ENCODE measurements around the gene MAML3. TPM values are rescaled to one million over a fixed set of nuclear protein-coding genes. Genes with fewer than 3 reads are reported as not detected.

MAML3 gene
- total and polyA plus RNA-seq, 2 of the 13 experiments (the other 11 are each of a cell fraction or from before 2014, with no cell fraction given) = 0.05 to 0.13 TPM

DNA sequence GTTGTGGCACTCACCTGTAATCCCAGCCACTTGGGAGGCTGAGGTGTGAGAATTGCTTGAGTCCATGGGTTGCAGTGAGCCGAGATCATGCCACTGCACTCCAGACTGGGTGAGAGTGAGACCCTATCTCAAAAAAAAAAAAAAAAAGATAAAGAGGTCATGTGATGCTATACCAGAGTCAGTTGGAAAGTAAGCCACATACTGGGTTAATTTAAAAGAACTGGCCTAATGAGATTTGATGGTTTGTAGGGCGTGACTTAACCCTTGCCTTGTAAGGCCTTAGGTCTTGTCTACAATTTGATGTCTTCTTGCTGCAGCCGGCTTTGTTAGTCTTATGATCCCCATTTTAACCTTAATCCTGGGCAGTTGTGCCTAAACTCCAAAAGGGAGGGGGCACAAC lies 483.2 kb downstream of the MAML3 start:
- 73% methylated on average over 3 of the region's 3 CpGs for WGBS (ENCODE audit: low lambda C conversion rate)

More for the DNA sequence above, 483.2 kb downstream of the MAML3 start:
- intact Hi-C loops (cut with micrococcal nuclease; ENCODE audit: unreplicated experiment) = no loop called here
- Histone ChIP-seq H4K20me1 (ENCODE audit: insufficient read depth, low read length) (peaks cover 68% of the 10 kb centered on the region), H3K36me3 (replicated peaks in 1 of 2; ENCODE audit: control insufficient read depth in 1 of 2, insufficient read depth in 2 of 2, low read length in 2 of 2) (peaks cover 14 to 43% of the 10 kb centered on the region in 2 experiments), H3K9ac (ENCODE audit: insufficient read depth, low read depth, low read length) (peak overlapping the region; percentile 37; the same call in 1 of the 2 replicates), H3K4me3 (replicated peaks in 1 of 3; ENCODE audit: insufficient read depth in 1 of 3, low read depth in 2 of 3, low read length in 3 of 3) (peak overlapping the region in 2 of 3 experiments; percentile 8 to 45; a peak in 2 of 6 replicates), H3K79me2 (ENCODE audit: insufficient read depth, low read length) (peaks cover 100% of the 10 kb centered on the region), H3K27me3 (ENCODE audit: control insufficient read depth in 1 of 2, insufficient read depth in 2 of 2, low read length in 2 of 2) (no peaks in the 10 kb centered on the region; a peak in 1 of 5 replicates), H3K27ac (ENCODE audit: extremely low read length, insufficient read depth, low read length) (peak overlapping the region; percentile 16), H3K4me2 (ENCODE audit: low read depth, low read length) (peak overlapping the region; percentile 86), H3K9me3 (ENCODE audit: low read length) (no peaks in the 10 kb centered on the region), H2AFZ (ENCODE audit: low read length) (no peak overlapping the region), H3K4me1 (ENCODE audit: insufficient read depth, low read length) (peaks cover 84% of the 10 kb centered on the region)
- TF ChIP-seq, protein P1, sequence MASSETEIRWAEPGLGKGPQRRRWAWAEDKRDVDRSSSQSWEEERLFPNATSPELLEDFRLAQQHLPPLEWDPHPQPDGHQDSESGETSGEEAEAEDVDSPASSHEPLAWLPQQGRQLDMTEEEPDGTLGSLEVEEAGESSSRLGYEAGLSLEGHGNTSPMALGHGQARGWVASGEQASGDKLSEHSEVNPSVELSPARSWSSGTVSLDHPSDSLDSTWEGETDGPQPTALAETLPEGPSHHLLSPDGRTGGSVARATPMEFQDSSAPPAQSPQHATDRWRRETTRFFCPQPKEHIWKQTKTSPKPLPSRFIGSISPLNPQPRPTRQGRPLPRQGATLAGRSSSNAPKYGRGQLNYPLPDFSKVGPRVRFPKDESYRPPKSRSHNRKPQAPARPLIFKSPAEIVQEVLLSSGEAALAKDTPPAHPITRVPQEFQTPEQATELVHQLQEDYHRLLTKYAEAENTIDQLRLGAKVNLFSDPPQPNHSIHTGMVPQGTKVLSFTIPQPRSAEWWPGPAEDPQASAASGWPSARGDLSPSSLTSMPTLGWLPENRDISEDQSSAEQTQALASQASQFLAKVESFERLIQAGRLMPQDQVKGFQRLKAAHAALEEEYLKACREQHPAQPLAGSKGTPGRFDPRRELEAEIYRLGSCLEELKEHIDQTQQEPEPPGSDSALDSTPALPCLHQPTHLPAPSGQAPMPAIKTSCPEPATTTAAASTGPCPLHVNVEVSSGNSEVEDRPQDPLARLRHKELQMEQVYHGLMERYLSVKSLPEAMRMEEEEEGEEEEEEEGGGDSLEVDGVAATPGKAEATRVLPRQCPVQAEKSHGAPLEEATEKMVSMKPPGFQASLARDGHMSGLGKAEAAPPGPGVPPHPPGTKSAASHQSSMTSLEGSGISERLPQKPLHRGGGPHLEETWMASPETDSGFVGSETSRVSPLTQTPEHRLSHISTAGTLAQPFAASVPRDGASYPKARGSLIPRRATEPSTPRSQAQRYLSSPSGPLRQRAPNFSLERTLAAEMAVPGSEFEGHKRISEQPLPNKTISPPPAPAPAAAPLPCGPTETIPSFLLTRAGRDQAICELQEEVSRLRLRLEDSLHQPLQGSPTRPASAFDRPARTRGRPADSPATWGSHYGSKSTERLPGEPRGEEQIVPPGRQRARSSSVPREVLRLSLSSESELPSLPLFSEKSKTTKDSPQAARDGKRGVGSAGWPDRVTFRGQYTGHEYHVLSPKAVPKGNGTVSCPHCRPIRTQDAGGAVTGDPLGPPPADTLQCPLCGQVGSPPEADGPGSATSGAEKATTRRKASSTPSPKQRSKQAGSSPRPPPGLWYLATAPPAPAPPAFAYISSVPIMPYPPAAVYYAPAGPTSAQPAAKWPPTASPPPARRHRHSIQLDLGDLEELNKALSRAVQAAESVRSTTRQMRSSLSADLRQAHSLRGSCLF (CRISPR knock-in tag; IDR thresholded peaks at IDR 0.05; ENCODE audit: borderline replicate concordance) = no peak
- TF ChIP-seq RBFOX2 (IDR thresholded peaks at IDR 0.05; ENCODE audit: low read depth, low read length) = 0 out of 2 replicates have a peak, but pooled peaks have one; percentile 18
- TF ChIP-seq CHD2 (IDR thresholded peaks at IDR 0.05; ENCODE audit: low read depth, low read length) = no peak
- TF ChIP-seq MBNL3 (CRISPR knock-in tag; conservative IDR thresholded peaks at IDR 0.05) = no peak
- TF ChIP-seq ZNF652 (CRISPR knock-in tag; IDR thresholded peaks at IDR 0.05; ENCODE audit: borderline replicate concordance, low read depth) = peak; percentile 48
- no peak for TF ChIP-seq ELF1 (CRISPR knock-in tag; IDR thresholded peaks at IDR 0.05)
- TF ChIP-seq ZSCAN12 (CRISPR knock-in tag; IDR thresholded peaks at IDR 0.05) = no peak
- TF ChIP-seq, protein P2, sequence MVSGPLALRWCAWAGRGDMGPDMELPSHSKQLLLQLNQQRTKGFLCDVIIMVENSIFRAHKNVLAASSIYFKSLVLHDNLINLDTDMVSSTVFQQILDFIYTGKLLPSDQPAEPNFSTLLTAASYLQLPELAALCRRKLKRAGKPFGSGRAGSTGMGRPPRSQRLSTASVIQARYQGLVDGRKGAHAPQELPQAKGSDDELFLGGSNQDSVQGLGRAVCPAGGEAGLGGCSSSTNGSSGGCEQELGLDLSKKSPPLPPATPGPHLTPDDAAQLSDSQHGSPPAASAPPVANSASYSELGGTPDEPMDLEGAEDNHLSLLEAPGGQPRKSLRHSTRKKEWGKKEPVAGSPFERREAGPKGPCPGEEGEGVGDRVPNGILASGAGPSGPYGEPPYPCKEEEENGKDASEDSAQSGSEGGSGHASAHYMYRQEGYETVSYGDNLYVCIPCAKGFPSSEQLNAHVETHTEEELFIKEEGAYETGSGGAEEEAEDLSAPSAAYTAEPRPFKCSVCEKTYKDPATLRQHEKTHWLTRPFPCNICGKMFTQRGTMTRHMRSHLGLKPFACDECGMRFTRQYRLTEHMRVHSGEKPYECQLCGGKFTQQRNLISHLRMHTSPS (CRISPR knock-in tag; IDR thresholded peaks at IDR 0.05; ENCODE audit: low read depth) = no peak
- TF ChIP-seq ZNF362 (CRISPR knock-in tag; IDR thresholded peaks at IDR 0.05; ENCODE audit: borderline replicate concordance) = peak; percentile 14; the same call in 1 of the 2 replicates
- TF ChIP-seq ZBTB20 (CRISPR knock-in tag; IDR thresholded peaks at IDR 0.05; ENCODE audit: borderline replicate concordance, low read depth) = no peak
- no TSS peak for BruUV-seq (replicated peaks)
- in situ Hi-C loops (cut with HindIII; ENCODE audit: extremely low pct_ligation_motif_present, low pct_unique_long_range_greater_than_20kb) = no loop called here
- POLR2A ChIA-PET = interaction anchor here (1.3 kb wide), 1 partner anchor 21 kb away, joined by 6 read pairs; no protein-coding TSS in a partner anchor
- ATAC-seq = no peak
- no peak for DNase-seq (ENCODE audit: low spot score)
- CTCF ChIA-PET (ENCODE audit: low intra/inter-chr PET ratio, low total read pairs) = no interaction called here
- FAIRE-seq = no peak

Data from HepG2 (cell line).